TTC549 (cell line): ENCODE measurements around the gene PKP1.

Experiments
- FAIRE-seq: peaks from 2 replicates; lab custom pipeline; 2012; peaks lifted over from hg19 to GRCh38; lab: Jason Lieb, UNC

The PKP1 gene

DNA sequence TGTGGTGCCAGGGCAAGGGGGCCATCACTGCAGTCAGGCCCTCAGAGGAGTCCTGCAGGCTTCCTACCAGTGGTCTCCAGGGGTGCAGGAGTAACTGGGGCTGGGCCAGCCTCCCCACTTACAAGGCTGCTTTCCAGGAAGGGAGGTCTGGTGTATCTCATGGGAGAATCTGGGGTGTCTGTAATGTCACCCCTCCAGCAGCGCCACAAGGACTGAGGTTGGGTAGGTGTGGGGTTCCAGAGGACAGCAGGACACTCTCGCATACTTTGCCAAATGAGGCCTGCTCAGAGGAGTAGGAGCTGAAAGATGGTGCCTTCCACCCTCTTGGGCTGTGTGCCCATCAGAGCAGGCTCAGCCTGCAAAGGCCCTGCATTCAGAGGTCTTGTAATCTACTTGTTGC, 47.2 kb downstream of the PKP1 start:
- FAIRE-seq: no peak

DNA sequence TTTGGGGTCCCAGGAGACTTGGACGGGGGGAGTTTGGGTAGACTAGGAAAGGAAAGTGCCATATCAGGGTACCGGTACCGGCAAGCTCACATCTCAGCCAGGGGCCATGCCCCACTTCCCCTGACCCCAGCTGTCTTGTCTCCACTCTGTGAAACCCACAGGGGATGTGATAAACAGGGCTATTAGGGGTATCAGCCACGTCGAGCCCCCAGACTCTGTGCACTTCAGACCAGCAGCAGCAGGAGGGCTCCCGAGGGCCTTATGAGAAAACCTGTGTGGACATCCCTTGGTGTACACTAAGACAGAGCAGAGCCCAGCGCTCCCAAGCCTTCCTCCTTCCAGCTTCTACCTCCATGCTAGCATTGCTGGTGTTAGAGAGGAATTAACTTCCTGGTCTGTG, 47.9 kb downstream of the PKP1 start:
- no peak for FAIRE-seq

DNA sequence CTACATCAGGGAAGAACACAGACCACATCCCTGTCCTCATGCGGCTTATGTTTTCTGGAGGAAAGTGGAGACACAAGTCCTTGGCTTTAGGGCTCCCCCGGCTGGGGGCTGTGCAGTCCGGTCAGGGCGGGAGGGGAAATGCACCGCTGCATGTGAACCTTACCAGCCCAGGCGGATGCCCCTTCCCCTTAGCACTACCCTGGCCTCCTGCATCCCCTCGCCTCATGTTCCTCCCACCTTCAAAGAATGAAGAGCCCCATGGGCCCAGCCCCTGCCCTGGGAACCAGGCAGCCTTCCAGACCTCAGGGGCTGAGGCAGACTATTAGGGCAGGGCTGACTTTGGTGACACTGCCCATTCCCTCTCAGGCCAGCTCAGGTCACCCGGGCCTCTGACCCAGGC, 48.7 kb downstream of the PKP1 start:
- FAIRE-seq: no peak

DNA sequence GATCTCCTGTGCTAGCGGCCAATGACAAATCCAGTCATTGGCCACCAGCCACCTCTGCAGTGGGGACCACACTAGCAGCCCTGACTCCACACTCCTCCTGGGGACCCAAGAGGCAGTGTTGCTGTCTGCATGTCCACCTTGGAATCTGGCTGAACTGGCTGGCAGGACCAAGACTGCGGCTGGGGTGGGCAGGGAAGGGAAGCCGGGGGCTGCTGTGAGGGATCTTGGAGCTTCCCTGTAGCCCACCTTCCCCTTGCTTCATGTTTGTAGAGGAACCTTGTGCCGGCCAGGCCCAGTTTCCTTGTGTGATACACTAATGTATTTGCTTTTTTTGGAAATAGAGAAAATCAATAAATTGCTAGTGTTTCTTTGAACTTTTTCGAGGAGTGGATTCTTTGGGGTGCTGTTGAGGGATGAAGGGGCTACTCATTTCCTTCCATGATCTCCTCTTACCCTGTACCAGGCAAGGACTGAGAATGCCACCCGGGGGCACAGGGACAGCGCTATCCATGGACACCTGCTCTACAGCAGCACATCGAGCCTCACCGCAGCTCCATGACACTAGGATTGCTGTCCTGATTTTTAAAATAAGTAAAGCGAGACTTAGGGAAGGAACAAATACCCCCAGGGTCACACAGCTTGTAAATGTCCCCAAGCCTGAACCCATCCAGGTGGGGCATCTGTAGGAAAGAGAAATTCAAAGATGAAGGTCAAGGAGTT, 49.5 kb downstream of the PKP1 start:
- FAIRE-seq: no peak

DNA sequence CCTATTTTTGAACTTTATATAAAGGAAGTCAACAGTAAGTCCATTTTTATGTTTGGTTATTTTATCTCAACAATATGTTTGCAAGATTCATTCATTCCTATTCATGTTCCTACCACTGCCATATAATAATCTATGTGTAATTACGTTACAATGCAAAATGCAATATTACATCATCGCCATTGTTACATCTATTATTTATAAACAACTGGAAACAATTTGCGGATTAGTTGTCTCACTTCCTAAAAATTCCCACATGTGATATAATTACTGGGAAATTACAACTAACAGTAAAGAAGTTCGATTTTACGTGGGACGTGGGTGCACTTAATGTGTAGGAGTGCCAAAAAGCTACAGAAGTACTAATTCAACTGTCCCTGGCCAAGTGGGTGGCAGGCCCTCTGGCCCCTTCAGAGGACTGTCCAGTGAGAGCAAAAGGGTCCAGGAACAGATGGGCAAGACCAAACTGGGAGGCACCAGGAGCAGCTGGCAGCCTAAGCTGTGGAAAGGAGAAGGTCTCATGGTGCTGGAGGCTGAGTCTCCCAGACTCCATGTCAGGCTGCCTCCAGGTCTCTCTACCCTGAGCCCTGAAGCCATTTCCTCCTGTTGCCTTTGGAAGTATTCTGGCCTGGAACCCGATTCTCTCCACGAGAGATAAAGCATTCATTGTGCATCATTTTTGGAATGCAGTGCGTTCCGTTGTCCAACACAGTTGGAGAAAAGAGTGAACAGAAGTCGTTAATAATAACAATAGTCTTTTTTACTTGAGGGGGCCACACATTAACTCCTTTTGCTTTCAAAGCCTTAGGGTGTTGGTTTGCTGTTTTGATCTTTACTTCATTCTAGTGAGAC, 51.2 kb downstream of the PKP1 start:
- peak; percentile 69 for FAIRE-seq

DNA sequence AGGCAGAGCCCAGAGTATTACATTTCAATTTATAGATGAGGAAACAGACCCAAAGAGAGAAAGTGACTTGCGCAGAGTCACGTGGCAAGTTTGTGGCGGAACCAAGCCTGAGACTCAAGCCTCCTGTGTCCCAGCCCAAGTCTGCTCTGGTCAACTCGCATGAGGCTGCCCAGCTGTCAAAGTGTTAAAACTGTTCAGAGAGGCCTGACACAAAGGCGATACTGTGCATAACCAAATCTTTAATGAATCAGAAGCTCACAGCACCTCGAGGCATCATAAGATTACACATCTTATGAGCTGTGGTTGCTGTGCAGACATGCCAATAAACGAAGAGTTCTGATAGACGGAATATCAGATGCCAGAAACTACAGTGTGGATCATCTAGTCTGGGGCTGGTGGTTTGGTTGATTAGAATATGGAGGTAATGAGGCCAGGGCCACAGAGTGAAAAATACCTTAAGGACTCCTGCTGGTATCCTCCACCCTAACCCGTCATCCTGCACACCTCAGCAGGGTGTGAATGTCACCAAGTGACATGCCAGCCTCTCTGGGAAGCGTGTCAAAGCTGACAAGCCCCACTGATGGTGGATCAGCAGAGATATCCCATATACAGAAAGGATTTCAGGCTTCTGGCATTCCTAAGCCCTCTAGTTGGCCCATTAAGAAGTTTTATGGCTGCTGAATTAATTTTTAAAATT, 52.0 kb downstream of the PKP1 start:
- FAIRE-seq: no peak

DNA sequence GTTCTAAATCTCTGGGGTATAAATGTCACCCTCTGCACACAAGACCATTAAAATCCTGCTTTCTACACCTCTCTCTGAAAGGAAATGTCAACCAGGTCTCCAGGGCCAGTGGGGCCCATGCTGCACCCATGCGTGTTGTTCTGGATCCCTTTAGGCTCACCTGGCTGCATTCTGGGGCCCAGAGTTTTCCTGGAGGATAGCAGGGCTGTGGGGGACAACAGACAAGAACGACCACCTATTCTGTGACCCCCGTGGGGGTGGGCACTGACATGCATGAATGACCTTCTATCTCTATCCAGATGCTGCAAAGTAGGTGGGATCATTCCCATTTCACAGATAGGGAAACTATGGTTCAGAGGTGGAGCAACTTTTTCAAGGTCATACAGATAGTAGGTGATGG, 52.6 kb downstream of the PKP1 start:
- FAIRE-seq: no peak

DNA sequence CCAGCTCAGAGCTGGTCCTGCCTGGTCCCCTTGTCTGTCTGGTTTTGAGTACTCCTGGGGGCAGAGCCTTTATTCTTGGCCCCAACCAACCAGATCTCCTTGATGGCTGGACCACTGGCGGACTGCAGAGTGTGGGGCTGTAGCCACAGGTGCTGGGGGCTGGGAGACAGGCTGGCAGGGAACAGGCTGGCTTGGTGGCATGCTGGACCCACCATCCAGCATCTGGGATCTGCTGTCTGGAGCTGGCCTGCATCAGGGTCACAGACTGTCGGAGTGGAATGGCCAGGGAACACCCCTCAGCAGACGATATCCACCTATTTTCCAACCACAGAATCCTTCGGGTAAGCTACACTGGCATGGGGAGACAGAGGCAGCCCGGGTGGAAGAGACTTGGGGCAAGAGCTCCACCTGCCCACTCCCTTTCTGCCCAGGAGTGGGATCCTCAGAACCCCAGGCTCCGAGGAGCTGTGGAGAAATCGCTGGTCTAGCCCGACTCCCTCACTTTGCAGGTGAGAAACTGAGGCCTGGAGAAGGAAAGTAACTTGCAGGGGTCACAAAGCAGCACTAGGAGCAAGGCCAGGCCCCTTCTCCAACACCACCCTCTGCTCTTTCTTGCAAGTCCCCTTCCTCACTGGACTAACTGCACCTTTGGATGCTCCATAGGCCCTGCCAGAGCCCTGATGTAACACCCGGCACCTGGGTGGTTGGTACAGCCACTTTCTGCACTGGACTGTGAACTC, 53.6 kb downstream of the PKP1 start:
- no peak for FAIRE-seq

DNA sequence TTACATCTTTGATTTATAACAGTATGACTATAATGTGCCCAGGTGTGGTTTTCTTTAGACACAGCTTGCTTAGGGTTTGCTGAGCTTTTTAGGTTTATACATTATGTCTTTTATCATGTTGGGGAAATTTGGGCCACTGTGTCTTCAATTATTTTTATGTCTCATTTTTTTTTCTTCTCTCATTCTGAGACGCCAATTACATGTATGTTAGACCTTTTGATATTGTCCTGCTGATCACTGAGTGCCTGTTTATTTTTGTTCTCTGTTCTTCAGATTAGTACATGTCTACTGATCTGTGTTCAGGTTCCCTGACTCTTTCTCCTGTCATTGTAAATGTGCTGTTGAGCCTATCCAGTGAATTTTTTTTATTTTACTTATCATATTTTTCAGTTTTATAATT, 58.1 kb downstream of the PKP1 start:
- FAIRE-seq: no peak

DNA sequence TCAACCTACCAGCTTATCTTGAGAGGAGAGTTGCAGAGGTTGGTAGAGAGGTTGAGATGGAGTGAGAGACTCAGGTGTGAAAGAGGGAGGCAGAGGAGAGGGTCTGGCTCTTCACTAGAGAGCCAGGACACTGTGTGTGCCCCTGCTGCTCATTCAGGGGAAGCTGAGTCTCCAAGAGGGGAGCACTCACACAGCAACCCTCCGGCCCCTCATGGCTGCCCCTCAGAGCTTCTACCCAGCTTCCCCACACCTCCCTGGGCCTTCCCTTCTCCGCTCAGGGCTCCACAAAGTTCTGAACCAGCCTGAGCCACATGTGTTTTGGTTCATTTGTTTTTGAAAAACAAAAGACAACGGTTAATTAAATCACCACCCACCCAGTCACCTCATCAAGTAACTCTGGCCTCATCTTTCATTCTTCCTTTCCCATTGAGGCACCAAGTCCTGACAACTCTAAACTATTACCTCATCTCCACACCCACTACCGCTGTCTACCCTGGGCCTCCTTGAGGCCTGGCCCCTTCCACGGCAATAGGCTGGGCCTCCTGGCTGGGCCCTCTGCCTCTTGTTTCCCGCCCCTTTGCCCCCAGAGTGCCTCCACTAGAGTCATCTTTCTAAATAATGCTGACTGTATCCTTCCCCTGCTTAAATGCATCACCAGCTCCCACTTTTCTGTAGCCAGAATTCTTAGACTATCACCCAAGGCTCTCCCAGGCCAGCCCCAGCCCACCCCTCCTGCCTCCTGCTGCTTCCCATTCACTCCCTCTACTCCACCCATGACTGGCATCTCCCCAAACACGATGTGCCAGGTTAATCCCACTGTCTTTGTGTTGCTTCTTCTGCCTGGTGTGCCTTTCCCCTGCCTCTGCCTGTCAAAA, 61.1 kb downstream of the PKP1 start:
- FAIRE-seq: no peak

DNA sequence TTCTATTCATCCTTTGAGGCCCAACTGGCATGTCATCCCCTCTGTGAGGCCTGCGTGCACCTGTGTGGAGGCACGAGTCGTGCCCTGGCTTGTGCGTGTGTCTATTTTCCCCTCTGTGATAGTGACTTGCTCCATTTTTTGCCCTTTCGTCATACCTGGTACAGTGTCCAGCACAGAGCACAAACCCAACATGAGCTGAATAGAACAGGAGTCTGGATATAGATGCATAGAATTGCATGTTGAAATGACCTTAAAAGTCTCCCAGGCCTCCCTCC, 61.7 kb downstream of the PKP1 start:
- no peak for FAIRE-seq

DNA sequence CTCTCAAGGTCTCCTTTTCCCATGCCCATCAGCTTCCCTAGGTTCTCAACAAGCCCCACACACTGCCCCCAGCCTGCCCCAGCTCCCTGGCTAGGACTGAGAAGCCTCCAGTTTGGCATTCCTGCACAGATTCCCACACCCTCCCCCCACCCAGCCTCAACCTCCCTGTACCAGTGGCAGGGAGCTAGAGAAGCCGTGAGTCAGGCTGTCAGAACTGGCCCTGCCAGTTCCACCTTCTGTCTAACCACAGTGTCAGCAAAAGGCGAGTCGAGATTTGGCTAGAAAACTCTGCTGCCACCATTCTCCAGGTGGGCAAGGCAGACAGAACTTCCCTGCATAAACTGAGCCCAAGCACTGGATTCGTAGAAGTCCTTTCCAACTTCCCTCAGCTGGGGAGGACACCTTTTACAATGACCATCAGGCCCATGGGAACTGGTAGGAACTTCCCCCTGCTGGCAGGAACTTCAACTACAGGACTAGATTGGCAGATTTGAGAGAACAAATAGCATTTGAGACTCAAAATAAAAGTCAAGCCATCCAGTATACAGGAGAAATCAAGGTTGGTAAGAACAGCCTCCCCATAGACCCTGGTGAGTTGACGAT, 63.1 kb downstream of the PKP1 start:
- peak; percentile 82 for FAIRE-seq

DNA sequence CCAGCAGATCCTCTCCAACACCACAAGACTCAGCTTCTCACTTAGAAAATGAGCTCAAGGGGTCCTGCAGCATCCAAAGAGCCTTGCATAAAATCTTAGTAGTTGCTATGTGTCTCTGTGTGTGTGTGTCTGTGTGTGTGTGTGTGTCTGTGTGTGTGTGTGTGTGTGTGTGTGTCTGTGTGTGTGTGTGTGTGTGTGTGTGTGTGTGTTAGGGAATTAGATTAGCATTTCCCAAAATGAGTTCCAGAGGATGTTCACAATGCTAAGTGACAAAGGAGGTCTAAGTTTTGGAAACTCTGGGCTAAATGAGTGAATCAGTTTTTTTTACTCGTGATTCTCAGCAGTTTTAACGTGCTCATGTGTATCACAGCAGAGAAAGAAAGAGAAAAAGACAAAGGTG, 63.7 kb downstream of the PKP1 start:
- no peak for FAIRE-seq

DNA sequence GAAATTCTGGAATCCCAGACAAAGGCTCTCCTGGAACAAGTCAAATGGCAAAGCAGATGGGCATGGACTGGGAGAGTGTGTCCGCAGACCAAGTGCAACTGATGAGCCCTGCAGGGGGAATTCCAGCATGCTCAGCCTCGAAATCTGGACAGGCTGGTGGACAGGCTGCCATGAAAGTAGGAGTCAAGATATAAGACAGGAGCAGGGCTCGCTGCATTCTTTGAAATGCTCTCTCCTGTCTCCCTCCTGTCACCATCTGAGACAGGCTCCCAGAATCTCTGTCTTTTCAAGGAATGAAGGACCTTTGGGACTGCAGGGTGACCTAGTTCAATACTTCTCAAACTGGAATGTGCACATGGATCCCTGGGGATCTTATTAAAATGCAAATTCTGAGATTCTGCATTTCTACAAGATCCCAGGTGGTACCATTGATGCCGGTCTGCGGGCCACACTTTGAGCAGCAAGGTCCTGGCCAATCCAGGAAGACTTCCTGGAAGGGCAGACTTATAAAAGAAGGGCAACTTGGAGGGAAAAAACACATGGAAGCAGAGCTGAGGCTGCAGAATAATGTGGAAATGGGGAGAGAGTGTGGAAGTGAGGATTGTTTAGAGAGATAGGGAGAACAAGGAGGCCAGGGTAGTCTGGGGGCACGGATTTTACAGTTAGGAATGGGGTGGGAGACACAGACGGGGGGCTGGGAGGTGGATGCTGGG, 64.3 kb downstream of the PKP1 start:
- no peak for FAIRE-seq

DNA sequence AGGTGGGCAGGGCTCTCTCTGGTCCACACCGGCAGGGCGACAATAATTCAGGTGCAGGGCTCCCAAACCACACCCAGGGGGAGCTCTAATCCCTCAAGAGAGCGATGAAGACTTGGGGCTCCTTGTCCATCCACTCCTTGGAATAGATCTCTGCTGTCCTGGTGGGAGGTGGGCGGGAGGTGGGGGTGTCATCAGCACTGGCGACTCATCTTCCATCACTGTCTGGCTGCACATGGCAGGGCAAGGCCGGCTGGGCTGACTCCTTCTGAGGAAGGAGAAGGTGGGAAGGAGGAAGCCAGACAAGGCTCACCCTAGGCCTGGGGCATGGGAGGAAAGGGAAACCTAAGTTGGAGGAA, 64.9 kb downstream of the PKP1 start:
- FAIRE-seq: no peak

DNA sequence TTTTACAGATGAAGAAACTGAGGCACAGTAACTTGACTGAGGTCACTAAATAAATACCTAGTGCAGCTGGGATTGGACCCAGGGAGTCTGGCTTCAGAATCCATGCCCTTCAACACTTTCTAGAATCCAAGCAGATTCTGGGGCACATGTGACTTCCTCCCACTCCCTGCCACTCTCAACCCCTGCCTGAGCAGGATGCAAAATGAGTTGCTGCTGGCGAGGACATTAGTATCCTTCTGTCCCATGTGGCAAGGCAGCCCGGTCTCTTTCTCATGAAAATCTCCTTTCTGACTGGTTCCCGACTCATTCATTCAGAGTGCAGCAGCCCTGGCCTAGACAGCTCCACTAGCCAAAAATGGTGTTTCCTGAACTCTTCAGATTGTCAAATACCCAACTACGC, 65.8 kb downstream of the PKP1 start:
- FAIRE-seq: no peak

DNA sequence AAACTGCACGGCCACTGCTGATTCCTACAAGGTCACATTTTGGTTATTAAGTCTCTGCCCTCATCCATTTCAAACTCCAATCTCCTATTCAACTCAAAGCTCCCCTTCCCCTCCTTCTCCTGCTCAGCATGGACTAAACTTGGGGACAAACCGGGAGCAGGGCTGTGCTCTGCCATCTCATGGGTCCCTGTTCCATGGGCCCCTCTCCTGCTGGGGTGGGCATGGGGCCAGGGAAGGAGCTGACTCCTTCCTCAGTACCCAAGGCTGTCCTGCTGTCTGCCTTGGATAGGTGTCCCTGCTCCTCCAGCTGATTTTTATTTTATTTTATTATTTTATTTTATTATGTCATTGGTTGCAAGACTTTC, 67.0 kb downstream of the PKP1 start:
- no peak for FAIRE-seq

DNA sequence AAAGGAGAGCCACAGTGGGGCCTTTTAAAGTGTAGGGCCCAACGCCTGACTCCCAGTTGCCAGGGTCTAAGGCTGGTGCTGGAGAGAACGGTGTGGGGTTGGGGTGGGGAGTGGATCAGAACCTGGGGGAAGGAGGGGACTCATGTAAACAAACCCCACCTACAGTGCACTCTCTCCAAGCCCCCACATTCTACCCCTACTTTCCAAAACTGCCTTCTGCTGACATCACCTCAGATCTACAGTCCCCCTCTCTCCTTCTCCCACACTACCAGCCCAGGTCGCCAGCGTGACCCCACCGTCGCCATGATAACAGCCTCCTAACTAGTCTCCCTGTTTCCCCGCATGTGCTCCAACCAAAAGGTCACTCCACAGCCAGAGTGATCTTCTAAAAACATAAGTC, 67.6 kb downstream of the PKP1 start:
- no peak for FAIRE-seq

DNA sequence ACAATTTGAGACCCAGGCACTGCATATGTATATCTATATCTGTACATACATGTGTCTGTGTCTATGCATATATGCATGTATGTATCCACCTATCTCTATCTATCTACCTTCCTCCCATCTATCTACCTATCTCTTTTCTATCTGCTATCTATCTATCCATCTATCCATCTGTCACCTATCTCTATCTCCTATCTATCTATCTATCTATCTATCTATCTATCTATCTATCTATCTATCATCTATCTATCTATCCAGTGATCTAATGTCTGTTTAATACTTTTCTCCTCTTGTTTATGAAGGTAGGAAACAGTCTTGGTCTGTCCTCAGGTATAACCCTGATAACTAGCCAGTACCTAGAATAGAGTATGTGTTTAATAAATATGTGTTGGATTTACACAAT, 68.3 kb downstream of the PKP1 start:
- no peak for FAIRE-seq

DNA sequence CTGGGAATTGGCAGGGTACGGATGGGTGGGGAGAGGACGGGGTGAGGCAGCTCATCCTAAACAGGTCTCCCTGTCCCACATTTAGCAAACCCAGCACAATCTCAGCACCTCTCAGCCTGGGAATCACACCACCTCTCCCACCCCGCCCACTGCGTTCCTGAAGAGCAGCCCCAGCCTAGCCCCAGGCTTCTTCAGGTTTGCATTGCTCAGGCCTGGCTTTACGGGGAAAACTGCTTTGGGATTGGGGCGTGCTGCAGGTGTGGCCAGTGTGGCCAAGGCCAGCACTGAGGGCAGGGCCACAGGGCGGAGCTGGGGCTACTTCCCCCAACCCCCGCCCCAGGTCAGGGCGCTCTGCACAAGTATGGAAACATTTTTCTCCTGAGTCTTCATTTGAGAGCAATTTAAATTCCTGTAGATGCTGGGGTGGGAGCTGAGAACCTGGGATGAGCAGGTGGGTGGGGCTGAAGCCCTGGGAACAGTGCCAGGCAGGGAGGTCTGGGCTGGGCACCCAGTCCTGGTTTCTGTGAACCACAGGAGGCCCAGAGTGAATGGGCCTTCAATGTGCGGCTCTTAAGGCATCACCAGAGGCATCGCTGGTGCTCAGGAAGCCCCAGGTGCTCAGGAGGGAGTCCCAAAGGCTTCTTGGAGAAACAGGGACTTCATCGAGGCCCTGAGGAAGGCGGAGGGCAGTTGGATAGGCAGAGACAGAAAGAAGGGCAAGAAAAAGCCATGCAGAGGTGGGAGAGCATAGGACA, 70.1 kb downstream of the PKP1 start:
- FAIRE-seq: no peak
